SK-N-SH treated with all-trans-retinoic acid at 6 μM for 48 hours (cell line): ENCODE measurements around the gene VWA5B1.

Experiments
- CREB5 ChIP-seq: fragments of 250-450 bp; sonication (Bioruptor Pico); IDR thresholded peaks from 2 replicates; pipeline ENCODE4 v1.5.1; 2020; ENCODE audit warnings: low read depth, mild to moderate bottlenecking, moderate library complexity
- ESRRG ChIP-seq: fragments of 250-450 bp; sonication (Bioruptor Pico); IDR thresholded peaks from 2 replicates; pipeline ENCODE4 v1.6.1; 2021; ENCODE audit warnings: mild to moderate bottlenecking
- PATZ1 ChIP-seq: fragments of 250-450 bp; sonication (Bioruptor Pico); IDR thresholded peaks from 2 replicates; pipeline ENCODE4 v1.8.0; 2020; ENCODE audit warnings: mild to moderate bottlenecking, moderate library complexity, borderline replicate concordance
- TCF4 ChIP-seq: fragments of 250-450 bp; sonication (Bioruptor Pico); IDR thresholded peaks from 2 replicates; pipeline ENCODE4 v1.8.0; 2021; ENCODE audit warnings: mild to moderate bottlenecking, moderate library complexity, borderline replicate concordance
- TOX ChIP-seq: fragments of 250-450 bp; sonication (Bioruptor Pico); IDR thresholded peaks from 2 replicates; pipeline ENCODE4 v1.8.0; 2021; ENCODE audit warnings: mild to moderate bottlenecking, moderate library complexity, borderline replicate concordance
- TSHZ2 ChIP-seq: fragments of 250-450 bp; sonication (Bioruptor Pico); IDR thresholded peaks from 2 replicates; pipeline ENCODE4 v1.5.0; 2020; ENCODE audit warnings: mild to moderate bottlenecking, moderate library complexity
- ZFP3 ChIP-seq: fragments of 250-450 bp; sonication (Bioruptor Pico); IDR thresholded peaks from 2 replicates; pipeline ENCODE4 v1.5.0; 2020; ENCODE audit warnings: mild to moderate bottlenecking, moderate library complexity
- ZFP30 ChIP-seq: fragments of 450-650 bp; formaldehyde crosslinking; IDR thresholded peaks from 2 replicates; pipeline ENCODE4 v1.5.0; 2022; ENCODE audit warnings: mild to moderate bottlenecking, moderate library complexity
- ZNF70 ChIP-seq: fragments of 450-650 bp; formaldehyde crosslinking; IDR thresholded peaks from 2 replicates; pipeline ENCODE4 v1.5.0; 2020; ENCODE audit warnings: mild to moderate bottlenecking, moderate library complexity

GRCh38 chr1:20380175-20380574 is 89.5 kb downstream of the VWA5B1 start:
- TF ChIP-seq ZFP30 (CRISPR knock-in tag): no peak
- TF ChIP-seq TCF4 (CRISPR knock-in tag): no peak
- TF ChIP-seq ZFP3 (CRISPR knock-in tag): no peak
- no peak for TF ChIP-seq ZNF70 (CRISPR knock-in tag)
- TF ChIP-seq CREB5 (CRISPR knock-in tag): no peak
- no peak for TF ChIP-seq PATZ1 (CRISPR knock-in tag)
- TF ChIP-seq TOX (CRISPR knock-in tag): no peak
- TF ChIP-seq TSHZ2 (CRISPR knock-in tag): no peak
- no peak for TF ChIP-seq ESRRG
